A673 (cell line): ENCODE measurements around the gene ATP2B3.

Experiments
- CTCF ChIP-seq: fragments of 300-800, 200-600 bp; sonication (generic); conservative IDR thresholded peaks from 2 replicates; pipeline ENCODE4 v1.5.1; 2017; ENCODE audit warnings: low read depth, mild to moderate bottlenecking, antibody characterized with exemption, low read length, moderate library complexity, mixed read lengths
- EZH2 ChIP-seq: fragments of 200-600 bp; sonication (generic); IDR thresholded peaks from 2 replicates; pipeline ENCODE4 v1.6.1; 2017; ENCODE audit warnings: borderline replicate concordance, low read depth, mild to moderate bottlenecking, mixed read lengths, antibody characterized with exemption, low read length; ENCODE audit not compliant: poor library complexity, severe bottlenecking

DNA sequence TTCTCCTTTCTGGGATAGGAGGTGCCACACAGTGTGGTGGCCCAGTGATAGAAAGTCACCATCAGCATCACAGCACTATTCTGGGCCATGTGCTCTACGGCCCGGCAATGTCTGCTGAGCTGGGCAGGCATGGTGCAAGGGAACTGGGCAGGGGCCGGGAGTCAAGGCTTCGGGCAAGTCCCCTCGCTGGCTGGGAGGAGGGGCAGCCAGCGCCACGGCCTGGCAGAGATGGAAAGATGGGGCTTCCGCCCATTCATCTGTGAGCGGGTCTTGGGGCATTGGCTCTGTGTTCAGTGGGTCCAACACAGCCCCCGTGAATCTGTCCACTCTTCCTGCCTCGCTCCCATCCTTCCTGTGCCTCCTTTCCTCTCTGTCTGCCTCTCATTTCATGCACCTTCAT, 7.1 kb upstream of the ATP2B3 start:
- no peak for TF ChIP-seq CTCF
- no peak for TF ChIP-seq EZH2
